Natural killer cell (primary cell): Measurements from ENCODE around the gene PIK3CA. TPM values are rescaled to one million over a fixed set of nuclear protein-coding genes. Genes with fewer than 3 reads are reported as not detected.

Source experiments
- ATAC-seq, 3 donors: fragments of 150-1000 bp in 2 of 3; fragments of 200-7000 bp in 1 of 3; cut with Tn5 transposase; 1 replicate in 1 of 3; 2 replicates in 2 of 3; pipeline ENCODE4 v1.10.0; 2021; ENCODE audit warnings: mild to moderate bottlenecking in 2 of 3, moderate library complexity in 2 of 3
- DNase-seq, 2 donors: peaks; one replicate each; pipeline versions ENCODE4 v3.0.0 to v3.0.0-alpha.2; 2013 to 2021; ENCODE audit warnings: mixed read lengths in 1 of 2
- H3K27ac ChIP-seq: one replicate; pipeline ENCODE4 v1.5.1; 2013; ENCODE audit warnings: mild to moderate bottlenecking, low read length
- H3K27me3 ChIP-seq: one replicate; pipeline ENCODE4 v1.6.1; 2013; ENCODE audit warnings: low read length; ENCODE audit not compliant: control insufficient read depth, insufficient read depth
- H3K36me3 ChIP-seq: one replicate; pipeline ENCODE4 v1.6.1; 2013; ENCODE audit warnings: low read length; ENCODE audit not compliant: control insufficient read depth, insufficient read depth
- H3K4me1 ChIP-seq: one replicate; pipeline ENCODE4 v1.6.1; 2013; ENCODE audit warnings: low read length; ENCODE audit not compliant: control insufficient read depth, insufficient read depth
- H3K4me3 ChIP-seq: one replicate; pipeline ENCODE4 v1.5.1; 2013; ENCODE audit warnings: low read length
- H3K9me3 ChIP-seq: one replicate; pipeline ENCODE4 v1.6.1; 2013; ENCODE audit warnings: low read length; ENCODE audit not compliant: control insufficient read depth, insufficient read depth
- H3K27ac Mint-ChIP-seq, 2 donors: one replicate each; pipeline ENCODE4 v1.8.0; 2022; ENCODE audit warnings: mild to moderate bottlenecking in 2 of 2, mixed read lengths in 2 of 2, moderate library complexity in 1 of 2
- H3K27me3 Mint-ChIP-seq, 2 donors: one replicate each; pipeline ENCODE4 v1.8.0; 2022; ENCODE audit warnings: low read depth in 2 of 2, mixed read lengths in 2 of 2
- H3K36me3 Mint-ChIP-seq: one replicate; pipeline ENCODE4 v1.8.0; 2022; ENCODE audit warnings: mixed read lengths
- H3K4me1 Mint-ChIP-seq, 2 donors: one replicate each; pipeline ENCODE4 v1.8.0; 2022; ENCODE audit warnings: mixed read lengths in 2 of 2
- H3K4me3 Mint-ChIP-seq: one replicate; pipeline ENCODE4 v1.8.0; 2022; ENCODE audit warnings: mild to moderate bottlenecking, moderate library complexity, mixed read lengths
- H3K9me3 Mint-ChIP-seq, 2 donors: one replicate each; pipeline ENCODE4 v1.8.0; 2022; ENCODE audit warnings: mixed read lengths in 2 of 2
- WGBS: methylation state at CpG from one replicate; pipeline ENCODE4 v1.1.7; 2013; ENCODE audit warnings: missing lambda C conversion rate; ENCODE audit not compliant: insufficient coverage; 5-methylcytosine and 5-hydroxymethylcytosine counted together
- intact Hi-C: fragments of 100-400 bp; cut with micrococcal nuclease; formaldehyde crosslinking; loops from one replicate; pipeline ENCODE4 v1.14.2; 2022
- total RNA-seq, 4 donors: library from RNA; stranded (reverse); fragments of 120-200 nt in 1 of 4; gene quantifications; one replicate each; pipeline versions ENCODE4 v1.2.3 to v1.2.4, GENCODE V29; 2013 to 2022
- TF ChIP-seq, protein P1 (sequence below): fragments of 200-600 bp; IDR thresholded peaks from one replicate; pipeline ENCODE4 v1.8.0; 2022; ENCODE audit warnings: antibody characterized with exemption

The PIK3CA gene
- total RNA-seq, 3 donors from 2014 or later (not counting 1 experiment from before 2014, with no cell fraction given): 37.1 to 40.9 (median 40.2) TPM

DNA sequence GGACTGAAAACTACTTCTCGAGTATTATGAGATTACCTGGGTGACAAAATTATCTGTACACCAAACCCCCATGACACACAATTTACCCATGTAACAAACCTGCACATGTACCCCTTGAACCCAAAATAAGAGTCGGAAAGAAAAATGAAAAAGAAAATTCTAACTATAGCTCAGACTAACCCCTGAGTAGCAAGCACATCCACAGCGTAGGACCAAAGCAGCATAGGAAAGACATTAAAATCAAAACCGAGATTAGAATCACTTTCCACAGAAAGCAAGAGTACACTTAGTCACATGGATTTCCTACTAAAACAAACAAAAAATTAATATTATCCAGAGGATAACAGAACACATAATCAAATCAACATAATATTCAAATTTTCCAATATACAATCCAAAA lies 6.3 kb upstream of the PIK3CA start:
- TF ChIP-seq, protein P1, sequence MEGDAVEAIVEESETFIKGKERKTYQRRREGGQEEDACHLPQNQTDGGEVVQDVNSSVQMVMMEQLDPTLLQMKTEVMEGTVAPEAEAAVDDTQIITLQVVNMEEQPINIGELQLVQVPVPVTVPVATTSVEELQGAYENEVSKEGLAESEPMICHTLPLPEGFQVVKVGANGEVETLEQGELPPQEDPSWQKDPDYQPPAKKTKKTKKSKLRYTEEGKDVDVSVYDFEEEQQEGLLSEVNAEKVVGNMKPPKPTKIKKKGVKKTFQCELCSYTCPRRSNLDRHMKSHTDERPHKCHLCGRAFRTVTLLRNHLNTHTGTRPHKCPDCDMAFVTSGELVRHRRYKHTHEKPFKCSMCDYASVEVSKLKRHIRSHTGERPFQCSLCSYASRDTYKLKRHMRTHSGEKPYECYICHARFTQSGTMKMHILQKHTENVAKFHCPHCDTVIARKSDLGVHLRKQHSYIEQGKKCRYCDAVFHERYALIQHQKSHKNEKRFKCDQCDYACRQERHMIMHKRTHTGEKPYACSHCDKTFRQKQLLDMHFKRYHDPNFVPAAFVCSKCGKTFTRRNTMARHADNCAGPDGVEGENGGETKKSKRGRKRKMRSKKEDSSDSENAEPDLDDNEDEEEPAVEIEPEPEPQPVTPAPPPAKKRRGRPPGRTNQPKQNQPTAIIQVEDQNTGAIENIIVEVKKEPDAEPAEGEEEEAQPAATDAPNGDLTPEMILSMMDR: no peak
- ATAC-seq (no peak), DNase-seq (no peak)
- Histone ChIP-seq H3K4me3 (no peak overlapping the region), H3K36me3 (no peaks in the 10 kb centered on the region), H3K9me3 (no peaks in the 10 kb centered on the region), H3K27ac (no peak overlapping the region), H3K27me3 (peaks cover 8% of the 10 kb centered on the region), H3K4me1 (no peaks in the 10 kb centered on the region)
- WGBS: 78% methylated on average over 4 of the region's 4 CpGs
- Mint-ChIP-seq H3K9me3 (no peaks in the 10 kb centered on the region), H3K4me1 (no peaks in the 10 kb centered on the region), H3K4me3 (no peak overlapping the region), H3K27ac (no peak overlapping the region), H3K36me3 (no peaks in the 10 kb centered on the region), H3K27me3 (peaks cover 44 to 58% of the 10 kb centered on the region in 2 donors)
- intact Hi-C loops: no loop called here

DNA sequence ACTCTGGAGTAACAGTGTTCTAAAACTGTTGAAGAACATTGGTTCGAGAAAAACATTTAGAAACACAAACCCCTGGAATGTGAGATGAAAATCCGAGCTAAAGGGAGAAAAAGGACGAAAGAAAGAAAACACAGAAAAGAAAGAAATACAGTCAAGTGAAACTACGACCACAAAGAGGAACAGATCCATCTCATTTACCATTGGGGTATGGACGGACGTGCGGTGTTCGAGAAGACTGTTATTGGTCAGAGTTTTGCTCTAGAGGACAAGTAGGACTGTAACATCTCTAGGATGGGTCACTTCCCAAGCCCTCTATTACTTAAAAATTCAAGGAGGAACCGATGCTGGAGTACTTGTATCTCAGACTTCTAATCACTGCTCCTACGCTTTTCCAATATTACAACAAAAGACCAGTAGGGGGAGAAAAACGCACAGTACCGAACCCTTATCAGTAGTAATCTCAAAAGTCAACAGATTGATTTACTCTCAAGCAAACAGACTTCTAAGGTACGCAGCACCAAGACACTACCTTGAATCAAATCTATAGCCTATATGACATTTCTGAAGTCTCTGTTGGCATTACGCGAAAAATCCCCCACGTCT lies 1.1 kb upstream of the PIK3CA start:
- H3K4me1 Mint-ChIP-seq: peaks cover 24 to 26% of the 10 kb centered on the region in 2 donors
- no peaks in the 10 kb centered on the region for H3K9me3 ChIP-seq
- H3K36me3 ChIP-seq: no peaks in the 10 kb centered on the region
- peaks cover 2% of the 10 kb centered on the region for H3K27me3 ChIP-seq
- DNase-seq (peak in 1 of 2 donors; percentile 85), ATAC-seq (peak; percentile 16 to 36 (median 20))
- H3K27me3 Mint-ChIP-seq: peaks cover 10 to 16% of the 10 kb centered on the region in 2 donors
- peak overlapping the region; percentile 85 for H3K27ac ChIP-seq
- intact Hi-C loops: loop anchor here (1.0 kb wide), 6 partner anchors 49 to 200 kb away; partner anchors contain the start of gene MFN1
- no peaks in the 10 kb centered on the region for H3K36me3 Mint-ChIP-seq
- WGBS: 6% methylated on average over 15 of the region's 16 CpGs
- H3K27ac Mint-ChIP-seq: no peak overlapping the region
- H3K4me3 Mint-ChIP-seq: no peak overlapping the region
- no peaks in the 10 kb centered on the region for H3K9me3 Mint-ChIP-seq
- H3K4me1 ChIP-seq: no peaks in the 10 kb centered on the region
- H3K4me3 ChIP-seq: peak overlapping the region; percentile 72
- TF ChIP-seq, protein P1: peak; percentile 73

DNA sequence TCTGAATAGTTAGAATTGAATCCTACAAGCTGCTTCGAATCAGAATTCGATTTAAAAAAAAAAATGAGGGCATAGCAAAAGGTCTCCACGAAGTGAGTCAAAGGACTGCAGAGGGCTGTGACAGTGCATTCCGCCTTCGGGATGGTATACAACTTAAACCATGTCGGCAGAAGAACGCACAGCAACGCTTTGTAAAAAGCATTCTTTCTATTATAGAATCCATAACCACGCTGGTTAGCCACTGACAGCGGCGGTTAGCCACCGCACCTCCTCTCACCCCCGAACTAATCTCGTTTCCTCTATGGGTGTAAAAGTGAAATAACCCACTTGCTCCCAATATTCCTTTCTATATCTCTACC lies 664 bp upstream of the PIK3CA start:
- peak; percentile 21 to 54 (median 45) for ATAC-seq
- peak in 1 of 2 donors; percentile 79 for DNase-seq
- no peak overlapping the region for H3K27ac Mint-ChIP-seq
- TF ChIP-seq, protein P1: peak; percentile 10
- H3K36me3 Mint-ChIP-seq: no peaks in the 10 kb centered on the region
- Histone ChIP-seq H3K4me3 (peak overlapping the region; percentile 72), H3K4me1 (no peaks in the 10 kb centered on the region), H3K36me3 (no peaks in the 10 kb centered on the region), H3K9me3 (no peaks in the 10 kb centered on the region), H3K27ac (peak overlapping the region; percentile 85), H3K27me3 (peaks cover 2% of the 10 kb centered on the region)
- intact Hi-C loops: loop anchor here (1.0 kb wide), 6 partner anchors 49 to 200 kb away; partner anchors contain the start of gene MFN1
- H3K27me3 Mint-ChIP-seq: peaks cover 7 to 12% of the 10 kb centered on the region in 2 donors
- 0% methylated on average over 14 of the region's 14 CpGs for WGBS
- H3K4me1 Mint-ChIP-seq: peaks cover 29 to 31% of the 10 kb centered on the region in 2 donors
- H3K9me3 Mint-ChIP-seq: no peaks in the 10 kb centered on the region
- H3K4me3 Mint-ChIP-seq: no peak overlapping the region
